ENCODE results near the gene RPL36AL. TPM values are rescaled to one million over a fixed set of nuclear protein-coding genes. Genes with fewer than 3 reads are reported as not detected.
"Not testable (repeated sequence)": the region's sequence is repeated elsewhere in the genome, so short reads cannot be mapped to it uniquely, and the experiment has no call there.

The RPL36AL gene
- polyA plus RNA-seq (2013, experiment 1 of 2; ENCODE audit: insufficient read length), result 217 TPM
- polyA plus RNA-seq (2013, experiment 2 of 2; ENCODE audit: insufficient read length), result 216 TPM

DNA sequence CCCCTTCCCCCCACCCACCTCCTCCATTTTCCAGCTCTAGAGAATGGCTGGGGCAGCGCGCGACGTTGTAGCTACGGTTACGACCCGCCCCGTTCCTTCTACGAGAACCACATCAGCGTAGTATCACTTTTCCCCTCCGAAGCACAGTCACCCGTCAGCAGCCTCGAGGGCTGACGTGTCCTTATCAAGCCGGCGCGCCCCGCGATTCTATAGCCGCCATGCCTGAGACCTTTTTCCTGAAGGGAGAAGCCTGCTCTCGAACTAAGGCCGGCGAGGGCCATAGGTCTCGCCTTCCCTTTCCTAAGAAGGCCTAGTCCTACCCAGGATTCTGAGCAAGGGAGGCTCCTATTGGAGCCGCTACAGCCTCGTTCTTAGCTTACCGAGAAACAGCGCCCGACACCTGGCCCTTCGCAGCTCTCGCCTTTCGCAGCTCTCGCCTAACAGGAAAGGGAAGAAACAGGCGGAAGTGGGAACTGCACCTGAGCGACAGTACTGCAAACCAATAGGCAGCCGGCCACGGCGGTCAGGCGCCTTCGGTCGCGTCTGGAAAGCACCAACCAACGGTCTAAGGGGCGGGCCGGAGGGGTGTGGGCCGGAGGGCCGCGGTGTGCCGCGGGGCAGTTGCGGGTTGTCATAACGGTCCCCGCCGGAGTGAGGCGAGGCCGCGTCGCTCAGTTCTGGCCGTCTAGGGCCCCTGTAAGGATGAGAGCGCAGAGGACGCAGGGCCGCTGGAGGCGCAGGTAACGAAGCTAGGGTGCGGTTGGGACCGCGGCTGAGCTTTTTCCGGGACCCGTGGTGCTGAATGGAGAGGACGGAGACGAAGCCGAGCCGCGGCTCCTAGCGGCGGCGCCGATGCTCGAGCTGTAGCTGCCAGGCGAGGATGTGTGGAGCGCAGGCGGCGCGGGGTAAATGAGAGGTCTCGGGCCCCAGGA, at the start of gene RPL36AL, which contains the start of gene MGAT2:
TSS of gene RPL36AL (minus strand) at position 445 of the 932 bp plus-strand sequence. CDS start 1,522 bp downstream, outside the sequence.
TSS of gene MGAT2 (plus strand) at position 618 of the 932 bp plus-strand sequence. CDS start 470 bp downstream, outside the sequence.
- peak; percentile 99 for DNase-seq

DNA sequence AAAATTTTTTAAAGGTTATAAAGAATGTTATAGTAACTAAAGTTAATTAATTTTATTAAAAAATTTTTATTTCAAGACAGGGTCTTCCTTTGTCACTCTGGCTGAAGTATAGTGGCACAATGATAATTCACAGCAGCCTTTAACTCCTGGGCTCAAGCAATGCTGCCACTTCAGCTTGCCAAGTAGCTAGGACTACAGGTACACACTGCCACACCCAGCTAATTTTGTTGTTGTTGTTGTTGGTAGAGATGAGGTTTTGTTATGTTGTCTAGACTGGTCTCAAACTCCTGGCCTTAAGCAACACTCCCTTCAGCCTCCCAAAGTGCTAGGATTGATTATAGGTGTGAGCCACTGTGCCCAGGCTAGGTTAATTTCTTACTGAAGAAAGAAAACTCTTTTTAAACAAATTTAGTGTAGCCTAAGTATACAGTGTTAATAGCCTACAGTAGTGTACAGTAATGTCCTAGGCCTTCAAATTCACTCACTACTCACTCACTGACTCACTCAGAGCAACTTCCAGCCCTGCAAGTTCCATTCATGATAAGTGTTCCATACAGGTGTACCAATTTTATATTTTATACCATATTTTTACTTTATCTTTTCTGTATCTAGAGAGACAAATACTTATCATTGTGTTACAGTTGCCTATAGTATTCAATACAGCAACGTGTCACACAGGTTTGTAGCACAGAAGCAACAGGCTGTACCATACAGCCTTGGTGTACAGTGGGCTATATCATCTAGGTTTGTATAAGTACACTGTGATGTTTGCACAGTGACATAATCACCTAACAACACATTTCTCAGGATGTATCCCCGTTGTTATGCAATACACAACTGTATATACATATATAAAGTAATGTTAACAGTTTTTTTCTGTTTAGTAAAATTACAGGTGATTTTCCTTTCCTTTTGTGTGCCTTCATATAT, 39.4 kb upstream of the RPL36AL start:
- DNase-seq, result no peak

DNA sequence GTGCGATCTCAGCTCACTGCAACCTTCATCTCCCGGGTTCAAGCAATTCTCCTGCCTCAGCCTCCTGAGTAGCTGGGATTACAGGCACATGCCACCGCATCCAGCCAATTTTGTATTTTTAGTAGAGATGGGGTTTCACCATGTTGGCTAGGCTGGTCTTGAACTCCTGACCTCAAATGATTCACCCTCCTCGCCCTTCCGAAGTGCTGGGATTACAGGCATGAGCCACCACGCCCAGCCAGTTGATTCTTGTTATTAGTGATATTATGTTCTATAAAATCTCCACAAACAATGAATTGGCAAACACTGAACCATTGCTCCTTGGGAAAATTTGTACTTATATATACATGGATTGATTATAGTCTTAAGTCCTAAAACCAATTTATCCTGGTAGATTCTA, 37.1 kb upstream of the RPL36AL start:
- DNase-seq, result not testable (repeated sequence)

DNA sequence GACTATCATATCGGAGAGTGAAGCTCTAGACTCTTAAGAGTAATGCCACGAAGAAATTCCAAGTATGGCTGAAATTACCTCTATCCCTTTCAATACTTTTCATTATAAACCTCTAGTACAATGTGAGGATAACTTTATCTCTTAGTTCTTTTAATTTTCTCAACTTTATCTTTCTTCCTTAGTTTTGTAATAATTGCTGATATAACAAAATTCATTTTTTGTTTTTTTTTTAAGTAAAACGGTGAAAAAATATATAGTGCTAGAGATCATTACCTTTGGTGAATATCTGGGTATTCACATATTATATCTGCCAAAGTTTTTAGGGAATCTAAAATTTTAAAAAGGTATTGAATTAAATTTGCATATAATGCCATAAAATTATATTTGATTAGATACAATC, 34.1 kb upstream of the RPL36AL start:
- DNase-seq, result no peak

DNA sequence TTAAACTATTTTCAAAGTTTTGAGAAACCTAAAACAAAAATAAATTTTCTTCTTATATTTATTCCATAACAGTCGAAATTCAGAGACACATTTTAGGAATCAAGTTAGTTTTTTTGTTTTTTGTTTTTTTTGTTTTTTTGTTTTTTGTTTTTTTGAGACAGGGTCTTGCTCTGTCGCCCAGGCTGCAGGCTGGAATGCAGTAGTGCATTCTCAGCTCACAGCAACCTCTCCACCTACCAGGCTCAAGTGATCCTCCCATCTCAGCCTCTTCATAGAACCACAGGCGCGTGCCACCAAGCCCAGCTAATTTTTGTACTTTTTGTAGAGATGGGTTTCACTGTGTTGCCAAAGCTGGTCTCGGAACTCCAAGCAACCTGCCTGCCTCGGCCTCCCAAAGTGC, 33.1 kb upstream of the RPL36AL start:
- no peak for DNase-seq

DNA sequence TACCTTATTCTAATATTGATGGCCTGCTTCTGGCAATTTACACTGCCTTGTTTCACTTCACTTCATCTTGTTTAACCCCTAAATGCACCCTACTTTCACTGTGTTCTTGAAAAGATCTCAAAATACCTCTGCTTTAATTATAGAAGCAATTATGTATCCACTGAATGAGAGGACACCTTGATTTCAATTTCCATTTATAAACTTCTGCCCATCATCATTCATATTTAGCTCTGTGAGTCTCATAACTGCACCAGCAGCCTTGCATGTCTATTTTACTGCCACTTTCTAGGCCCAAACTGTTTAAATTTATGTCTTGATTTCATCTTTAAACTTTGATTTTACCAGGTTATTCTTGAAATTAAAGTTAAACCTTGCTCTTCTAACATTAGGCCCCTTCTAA, 21.7 kb upstream of the RPL36AL start:
- DNase-seq, result no peak

DNA sequence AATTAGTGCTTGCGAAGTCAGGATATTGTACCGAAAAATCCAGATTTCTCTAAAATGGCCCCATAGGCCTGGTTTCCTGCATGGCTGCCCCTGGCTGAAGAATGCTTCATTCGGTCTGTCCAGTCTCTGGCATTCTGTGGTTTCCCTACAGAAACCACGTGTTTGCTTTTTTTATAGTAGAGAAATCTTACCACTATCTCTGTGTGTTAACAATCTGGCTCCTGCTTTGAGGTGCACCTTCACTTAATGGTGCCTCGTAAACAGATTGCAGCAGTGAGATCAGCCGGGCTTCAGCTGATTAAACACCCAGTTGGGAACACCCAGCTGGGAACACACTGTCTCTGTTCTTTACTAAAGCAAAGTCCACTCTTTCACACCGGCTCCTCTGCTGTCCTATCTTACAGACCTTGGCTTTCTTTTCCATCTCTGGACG, 21.3 kb upstream of the RPL36AL start:
- peak; percentile 9 for DNase-seq

DNA sequence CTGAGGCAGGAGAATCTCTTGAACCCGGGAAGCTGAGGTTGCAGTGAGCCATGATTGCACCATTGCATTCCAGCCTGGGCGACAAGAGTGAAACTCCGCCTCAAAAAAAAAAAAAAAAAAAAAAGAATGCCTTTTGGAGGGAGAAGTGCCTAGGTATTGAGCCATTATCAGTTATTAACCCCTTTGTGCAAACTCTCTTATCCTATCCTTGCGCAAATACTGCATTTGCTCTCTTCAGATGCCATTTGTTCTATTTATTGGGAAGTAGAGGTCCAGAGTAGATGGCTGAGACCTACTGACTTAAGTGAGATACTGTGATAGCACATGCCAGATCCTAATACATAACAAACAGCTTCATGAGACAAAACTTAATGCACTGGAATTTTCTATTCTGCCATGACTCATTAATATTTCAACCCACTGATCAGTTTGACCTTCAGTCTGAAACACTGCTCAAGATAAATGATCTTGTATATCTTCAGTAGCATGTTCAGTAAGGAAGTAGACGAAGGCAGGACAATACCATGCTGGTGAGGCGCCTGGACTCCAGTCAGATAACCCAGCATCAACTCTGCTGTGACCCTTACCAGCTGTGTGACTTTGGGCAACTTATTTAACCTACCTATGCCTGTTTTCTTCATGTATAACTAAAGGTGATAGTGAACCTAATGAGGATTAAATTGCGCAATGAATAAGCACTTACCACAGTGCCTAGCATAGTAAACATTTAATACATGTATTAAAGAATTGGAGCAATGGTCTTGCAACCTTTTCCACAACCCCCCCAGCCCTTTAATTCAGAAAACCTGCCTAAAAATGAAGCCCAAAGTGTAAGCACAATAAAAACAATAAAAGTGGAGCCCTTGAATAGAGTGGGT, 20.4 kb upstream of the RPL36AL start:
- no peak for DNase-seq

DNA sequence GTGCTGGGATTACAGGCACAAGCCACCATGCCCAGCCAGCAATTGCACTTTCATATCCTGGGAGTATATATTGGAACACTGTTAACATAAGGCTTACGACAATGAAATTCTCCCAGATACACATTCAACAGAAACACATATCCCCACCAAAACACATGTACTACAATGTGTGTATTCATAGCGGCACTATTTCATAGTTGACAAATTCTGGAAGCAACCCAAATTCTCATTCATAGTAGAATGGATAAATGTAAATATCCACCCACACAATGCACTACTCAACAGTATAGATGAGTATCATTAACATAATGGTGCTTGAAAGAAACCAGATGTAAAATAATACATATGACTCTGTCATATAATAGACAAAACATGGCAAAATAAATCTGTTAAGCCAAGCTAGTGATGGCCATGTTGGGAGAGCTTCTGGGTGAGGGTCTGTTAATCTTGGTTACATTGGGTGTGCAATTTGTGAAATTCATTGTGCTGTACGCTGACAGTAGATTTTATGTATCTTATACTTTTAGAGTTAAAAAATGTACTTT, 17.2 kb upstream of the RPL36AL start:
- DNase-seq, result peak; percentile 22

DNA sequence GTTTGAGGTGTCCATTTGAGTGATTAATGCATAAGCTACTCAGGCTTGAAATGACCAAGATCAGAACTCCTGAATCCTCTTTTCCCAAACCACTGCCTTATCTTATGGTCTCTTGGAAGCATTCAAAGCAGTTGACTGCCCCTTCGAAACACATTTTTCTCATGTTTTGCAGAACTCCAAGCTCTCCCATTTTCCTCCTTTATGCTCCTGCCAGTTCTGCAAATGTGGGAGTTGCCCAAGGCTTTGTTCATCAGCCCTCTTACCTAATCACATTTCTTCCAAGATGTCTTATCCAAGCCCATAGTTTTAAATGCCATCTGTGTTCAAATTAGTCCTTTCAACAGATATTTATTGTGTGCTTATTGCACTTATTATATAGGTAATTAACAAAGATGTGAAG, 16.4 kb upstream of the RPL36AL start:
- no peak for DNase-seq

DNA sequence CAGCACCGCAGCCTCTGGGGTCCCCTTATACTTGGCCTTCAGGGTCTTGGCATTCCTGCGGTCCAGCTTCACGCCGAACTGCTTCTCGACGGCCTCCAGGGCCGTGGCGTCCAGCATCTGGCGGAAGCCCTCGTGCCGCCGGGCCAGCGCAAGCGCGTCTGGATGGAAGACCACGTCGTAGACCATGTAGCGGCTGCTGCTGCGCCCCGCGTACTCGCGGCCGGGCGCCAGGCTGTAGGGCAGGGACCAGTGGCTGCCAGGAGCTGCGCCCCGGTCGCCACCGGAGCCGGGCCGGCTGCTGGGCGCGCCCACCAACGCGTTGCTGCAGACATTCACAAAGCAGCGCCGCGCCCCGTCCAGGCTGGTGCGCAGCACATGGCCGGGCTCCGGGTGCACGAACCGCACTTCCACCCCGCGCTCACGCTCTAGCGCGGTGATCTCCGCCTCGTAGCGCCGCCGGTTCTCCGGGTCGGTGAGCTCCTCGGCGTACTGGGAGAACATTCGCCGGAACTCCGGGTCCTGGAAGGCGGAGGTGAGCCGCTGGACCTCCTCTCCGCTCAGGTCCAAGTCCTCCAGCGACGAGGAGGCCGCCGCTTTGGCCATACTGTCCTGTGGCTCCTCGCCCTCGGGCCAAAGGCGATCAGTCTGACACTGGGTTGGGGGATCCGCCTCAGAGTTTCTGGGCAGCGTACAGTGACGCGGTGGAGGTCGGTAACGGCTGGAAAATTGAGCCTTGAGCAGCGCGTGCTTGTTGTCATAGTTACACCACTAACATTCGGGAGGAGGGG, 14.3 kb upstream of the RPL36AL start, which contains the start of gene DNAAF2:
TSS of gene DNAAF2 (minus strand) at position 698 of the 788 bp plus-strand sequence. CDS start at position 603, 95 bp downstream.
- DNase-seq, result peak; percentile 64

DNA sequence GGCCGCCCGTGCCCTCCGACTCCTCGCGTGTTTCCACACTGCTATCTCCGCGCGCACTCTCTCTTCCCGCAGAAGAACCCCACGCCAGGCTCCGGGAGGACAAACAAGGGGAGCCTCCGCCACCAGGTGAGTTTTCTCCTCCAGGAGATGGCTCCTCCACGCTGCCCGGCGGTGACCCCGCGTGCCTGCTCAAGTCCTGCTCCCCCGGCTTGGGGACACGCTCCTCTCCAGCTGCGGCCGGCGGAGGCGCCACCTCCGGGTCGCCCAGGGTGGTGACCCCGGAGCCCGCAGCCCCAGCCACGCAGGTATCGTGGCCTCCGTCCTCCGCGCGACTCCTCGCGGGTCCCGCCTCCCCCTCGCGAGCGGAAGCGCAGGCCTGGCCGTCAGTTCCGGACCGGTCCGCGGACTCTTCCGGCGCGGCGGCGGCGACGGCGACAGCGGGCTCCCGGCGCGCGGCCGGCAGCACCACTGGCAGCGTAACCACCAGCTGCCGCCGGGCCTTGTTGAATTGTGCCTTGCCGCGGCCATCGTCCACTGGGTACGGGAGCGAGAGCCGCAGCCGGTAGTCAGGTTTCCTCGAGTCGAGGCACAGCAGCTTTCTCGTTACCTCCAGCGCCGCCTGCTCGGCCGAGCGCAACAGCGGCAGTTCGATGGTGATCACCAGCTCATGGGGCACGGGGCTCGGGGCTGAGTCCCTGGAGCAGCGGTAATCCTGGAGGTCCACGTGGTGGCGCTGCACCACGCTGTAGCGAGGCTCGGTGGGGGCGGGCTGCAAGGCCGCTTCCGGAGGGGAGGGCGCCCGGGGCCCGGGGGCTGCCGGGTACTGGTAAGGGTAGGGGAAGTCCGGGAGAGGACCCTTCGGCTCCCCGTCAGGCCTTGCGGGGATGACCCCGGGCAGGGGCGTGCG, 13.5 kb upstream of the RPL36AL start:
- peak; percentile 95 for DNase-seq

DNA sequence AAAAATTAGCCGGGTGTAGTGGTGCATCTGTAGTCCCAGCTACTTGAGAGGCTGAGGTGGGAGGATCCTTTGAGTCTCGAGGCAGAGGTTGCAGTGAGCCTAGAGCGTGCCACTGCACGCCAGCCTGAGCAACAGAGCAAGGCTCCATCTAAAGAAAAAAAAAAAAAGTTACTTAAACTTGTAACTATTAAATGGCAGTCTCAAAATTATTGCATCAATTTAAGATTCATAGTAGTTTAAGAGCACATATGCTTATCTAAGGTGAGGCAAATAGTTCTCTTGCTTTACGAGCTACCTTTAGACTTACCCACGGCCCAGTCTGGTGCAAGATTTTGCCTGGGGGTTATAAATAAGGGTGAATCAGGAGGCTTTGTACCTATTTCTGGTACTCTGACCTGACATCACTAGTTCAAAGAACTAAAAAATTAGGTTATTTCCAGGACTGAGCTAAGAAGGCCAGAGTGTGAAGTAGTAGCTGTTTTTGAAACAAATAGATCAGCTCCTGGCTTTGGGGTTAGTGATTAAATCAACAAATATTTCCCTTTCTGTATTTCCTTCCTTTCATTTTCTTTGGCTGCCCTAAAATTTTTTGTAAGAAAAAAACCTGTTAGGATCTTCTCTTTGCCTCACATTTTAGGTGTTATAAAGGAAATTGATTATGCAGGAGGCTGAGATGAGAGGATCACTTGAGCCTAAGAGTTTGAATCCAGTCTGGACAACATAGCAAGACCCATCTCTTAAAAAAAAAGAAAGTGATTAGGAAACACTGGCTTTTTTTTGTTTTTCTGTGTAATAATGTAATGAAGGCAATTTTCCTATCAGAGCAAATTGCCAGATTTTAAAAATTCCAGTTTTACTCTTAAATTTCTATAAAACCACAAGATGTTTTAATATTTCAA, 3.8 kb upstream of the RPL36AL start:
- no peak for DNase-seq

DNA sequence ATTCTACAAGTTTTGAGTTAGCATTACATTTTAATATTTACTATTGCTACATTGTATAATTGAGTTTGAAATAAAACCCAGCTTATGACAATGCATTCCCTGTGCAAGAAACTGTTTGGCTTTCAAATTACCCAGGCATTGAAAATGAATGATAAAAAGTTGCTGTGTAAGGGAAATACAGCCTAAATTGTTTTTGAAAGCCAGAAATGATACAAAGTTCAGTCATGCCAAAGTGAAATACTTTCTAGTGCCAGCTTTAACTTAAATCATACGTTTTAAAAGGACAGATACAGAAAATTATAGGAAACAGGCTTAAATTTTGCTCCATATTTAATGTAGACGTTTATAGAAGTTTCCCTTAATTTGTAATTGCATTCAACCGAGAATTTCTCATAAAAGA, 3.0 kb upstream of the RPL36AL start:
- DNase-seq, result no peak

DNA sequence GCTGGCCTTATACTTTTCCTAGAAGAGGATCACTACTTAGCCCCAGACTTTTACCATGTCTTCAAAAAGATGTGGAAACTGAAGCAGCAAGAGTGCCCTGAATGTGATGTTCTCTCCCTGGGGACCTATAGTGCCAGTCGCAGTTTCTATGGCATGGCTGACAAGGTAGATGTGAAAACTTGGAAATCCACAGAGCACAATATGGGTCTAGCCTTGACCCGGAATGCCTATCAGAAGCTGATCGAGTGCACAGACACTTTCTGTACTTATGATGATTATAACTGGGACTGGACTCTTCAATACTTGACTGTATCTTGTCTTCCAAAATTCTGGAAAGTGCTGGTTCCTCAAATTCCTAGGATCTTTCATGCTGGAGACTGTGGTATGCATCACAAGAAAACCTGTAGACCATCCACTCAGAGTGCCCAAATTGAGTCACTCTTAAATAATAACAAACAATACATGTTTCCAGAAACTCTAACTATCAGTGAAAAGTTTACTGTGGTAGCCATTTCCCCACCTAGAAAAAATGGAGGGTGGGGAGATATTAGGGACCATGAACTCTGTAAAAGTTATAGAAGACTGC, 1.7 kb upstream of the RPL36AL start:
- no peak for DNase-seq

DNA sequence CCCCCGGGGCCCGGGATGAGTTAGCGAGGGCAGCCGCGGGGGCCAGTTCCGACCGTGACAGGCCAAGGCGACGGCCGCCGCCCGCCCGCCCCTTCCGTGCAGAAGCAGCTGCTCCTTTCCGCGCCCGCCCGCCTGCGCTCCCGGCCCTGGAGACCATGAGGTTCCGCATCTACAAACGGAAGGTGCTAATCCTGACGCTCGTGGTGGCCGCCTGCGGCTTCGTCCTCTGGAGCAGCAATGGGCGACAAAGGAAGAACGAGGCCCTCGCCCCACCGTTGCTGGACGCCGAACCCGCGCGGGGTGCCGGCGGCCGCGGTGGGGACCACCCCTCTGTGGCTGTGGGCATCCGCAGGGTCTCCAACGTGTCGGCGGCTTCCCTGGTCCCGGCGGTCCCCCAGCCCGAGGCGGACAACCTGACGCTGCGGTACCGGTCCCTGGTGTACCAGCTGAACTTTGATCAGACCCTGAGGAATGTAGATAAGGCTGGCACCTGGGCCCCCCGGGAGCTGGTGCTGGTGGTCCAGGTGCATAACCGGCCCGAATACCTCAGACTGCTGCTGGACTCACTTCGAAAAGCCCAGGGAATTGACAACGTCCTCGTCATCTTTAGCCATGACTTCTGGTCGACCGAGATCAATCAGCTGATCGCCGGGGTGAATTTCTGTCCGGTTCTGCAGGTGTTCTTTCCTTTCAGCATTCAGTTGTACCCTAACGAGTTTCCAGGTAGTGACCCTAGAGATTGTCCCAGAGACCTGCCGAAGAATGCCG, 872 bp upstream of the RPL36AL start:
- peak; percentile 63 for DNase-seq

DNA sequence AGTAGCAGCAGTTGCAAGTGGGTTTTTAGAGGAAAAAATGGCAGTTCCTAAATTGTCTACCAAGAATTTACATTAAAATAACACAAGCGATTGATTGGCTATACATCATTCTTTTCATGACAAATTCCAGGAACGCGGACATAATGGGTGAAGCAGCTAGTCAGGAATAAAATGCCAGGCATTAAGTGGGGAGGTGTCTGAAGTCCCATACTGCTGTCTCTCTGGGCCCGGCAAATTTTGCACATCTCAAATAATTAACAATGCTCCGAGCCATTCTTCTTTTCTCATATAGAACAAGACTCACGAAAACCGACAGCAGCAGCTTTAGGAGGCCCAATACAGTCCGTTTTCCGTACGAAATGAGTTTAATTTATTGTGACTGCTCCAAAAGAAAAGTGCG, 696 bp downstream of the RPL36AL start:
- no peak for DNase-seq

All from fibroblast of skin of abdomen (primary cell).